ENCODE data around the gene CHRM4. TPM values are rescaled to one million over a fixed set of nuclear protein-coding genes. Genes with fewer than 3 reads are reported as not detected.
"Not testable (repeated sequence)": the region's sequence is repeated elsewhere in the genome, so short reads cannot be mapped to it uniquely, and the experiment has no call there.

CHRM4 gene
- total RNA-seq, 1 donor from 2014 or later = not detected

- no peak for TF ChIP-seq CTCF (conservative IDR thresholded peaks at IDR 0.05; ENCODE audit: low read depth, low read length)
These were observed 19.5 kb downstream of the CHRM4 start for GRCh38 chr11:46372086-46372485.

GRCh38 chr11:46371262-46371661 is 20.3 kb downstream of the CHRM4 start:
- H3K4me3 ChIP-seq (ENCODE audit: low read depth, low read length); DNase-seq (ENCODE audit: low read depth): not testable (repeated sequence)

More at GRCh38 chr11:46372086-46372485, 19.5 kb downstream of the CHRM4 start:
- DNase-seq (ENCODE audit: low read depth) = no peak
- H3K4me3 ChIP-seq (ENCODE audit: low read depth, low read length) = no peak overlapping the region

- no peak for DNase-seq (ENCODE audit: low read depth)
- no peak overlapping the region for H3K4me3 ChIP-seq (ENCODE audit: low read depth, low read length)
- TF ChIP-seq CTCF (conservative IDR thresholded peaks at IDR 0.05; ENCODE audit: low read depth, low read length) = no peak
These were observed 21.3 kb downstream of the CHRM4 start for GRCh38 chr11:46370253-46370652.

GRCh38 chr11:46369458-46370152 is 22.0 kb downstream of the CHRM4 start:
- no peak overlapping the region for H3K4me3 ChIP-seq (ENCODE audit: low read depth, low read length)
- TF ChIP-seq CTCF (conservative IDR thresholded peaks at IDR 0.05; ENCODE audit: low read depth, low read length) = peak; percentile 90
- no peak for DNase-seq (ENCODE audit: low read depth)

- TF ChIP-seq CTCF (conservative IDR thresholded peaks at IDR 0.05; ENCODE audit: low read depth, low read length) = no peak
- H3K4me3 ChIP-seq (ENCODE audit: low read depth, low read length) = no peak overlapping the region
- DNase-seq (ENCODE audit: low read depth) = no peak
These were observed 23.7 kb downstream of the CHRM4 start for GRCh38 chr11:46367916-46368267.

- peak; percentile 71 for TF ChIP-seq CTCF (conservative IDR thresholded peaks at IDR 0.05; ENCODE audit: low read depth, low read length)
- no peak for DNase-seq (ENCODE audit: low read depth)
- no peak overlapping the region for H3K4me3 ChIP-seq (ENCODE audit: low read depth, low read length)
These were observed 24.2 kb downstream of the CHRM4 start for GRCh38 chr11:46367244-46367915.

- H3K4me3 ChIP-seq (ENCODE audit: low read depth, low read length) = no peak overlapping the region
- no peak for DNase-seq (ENCODE audit: low read depth)
- no peak for TF ChIP-seq CTCF (conservative IDR thresholded peaks at IDR 0.05; ENCODE audit: low read depth, low read length)
These were observed 24.9 kb downstream of the CHRM4 start for GRCh38 chr11:46366661-46367161.

Data from epithelial cell of proximal tubule (primary cell).